IMR-90 (cell line): Measurements from ENCODE around the gene SYT6. TPM values are rescaled to one million over a fixed set of nuclear protein-coding genes. Genes with fewer than 3 reads are reported as not detected.

Experiments
- ATAC-seq: fragments of 200-7000 bp; cut with Tn5 transposase; 2 replicates; pipeline ENCODE4 v1.9.1; 2020; ENCODE audit warnings: low read depth, mild to moderate bottlenecking, moderate library complexity
- BruUV-seq: library from RNA; stranded (reverse); fragments of 400-500 nt; replicated peaks from 2 replicates; lab custom pipeline; 2021; lab: Mats Ljungman, UMichigan
- CTCF ChIA-PET: fragments of 300-600 bp; formaldehyde crosslinking; extraction: SDS; loops from one replicate; lab custom pipeline; 2021; ENCODE audit warnings: antibody characterized with exemption; lab: Yijun Ruan, JAX
- POLR2A ChIA-PET: fragments of 300-600 bp; sonication (Branson Sonifier 250); formaldehyde crosslinking; loops from one replicate; lab custom pipeline; 2022; ENCODE audit warnings: antibody characterized with exemption; ENCODE audit not compliant: unreplicated experiment; lab: Charles Lee
- DNase-seq: peaks from one replicate; pipeline ENCODE4 v3.0.0; 2013
- H2AFZ ChIP-seq: replicated peaks from 2 replicates; pipeline ENCODE3; 2013; ENCODE audit warnings: low read length, mild to moderate bottlenecking; ENCODE audit not compliant: poor library complexity
- H2AK5ac ChIP-seq: 2 replicates; pipeline ENCODE4 v1.6.1; 2013; ENCODE audit warnings: low read depth, low read length, inconsistent platforms
- H2AK9ac ChIP-seq: replicated peaks from 2 replicates; pipeline ENCODE3; 2013; ENCODE audit warnings: mild to moderate bottlenecking, low read depth, low read length, moderate library complexity; ENCODE audit not compliant: poor library complexity
- H2BK120ac ChIP-seq: 2 replicates; pipeline ENCODE4 v1.6.1; 2013; ENCODE audit warnings: low read depth, low read length, inconsistent platforms
- H2BK15ac ChIP-seq: 3 replicates; pipeline ENCODE4 v1.6.1; 2013; ENCODE audit warnings: low read depth, low read length, inconsistent platforms
- H2BK20ac ChIP-seq: 2 replicates; pipeline ENCODE4 v1.6.1; 2013; ENCODE audit warnings: low read depth, mild to moderate bottlenecking, inconsistent platforms, low read length, moderate library complexity
- H2BK5ac ChIP-seq: 2 replicates; pipeline ENCODE4 v1.6.1; 2013; ENCODE audit warnings: mild to moderate bottlenecking, low read depth, low read length, inconsistent platforms; ENCODE audit not compliant: poor library complexity, severe bottlenecking
- H3K14ac ChIP-seq: replicated peaks from 2 replicates; pipeline ENCODE4 v1.6.1; 2013; ENCODE audit warnings: low read depth, low read length, inconsistent platforms
- H3K18ac ChIP-seq: 2 replicates; pipeline ENCODE4 v1.6.1; 2013; ENCODE audit warnings: low read depth, low read length, control low read depth
- H3K23ac ChIP-seq: 2 replicates; pipeline ENCODE4 v1.6.1; 2013; ENCODE audit warnings: low read depth, low read length, inconsistent platforms
- H3K27ac ChIP-seq: 2 replicates; pipeline ENCODE4 v1.5.1; 2013; ENCODE audit warnings: mild to moderate bottlenecking, control low read depth, low read length; ENCODE audit not compliant: insufficient read depth
- H3K27me3 ChIP-seq: 2 replicates; pipeline ENCODE4 v1.6.1; 2013; ENCODE audit warnings: low read length; ENCODE audit not compliant: control insufficient read depth, insufficient read depth
- H3K36me3 ChIP-seq: 2 replicates; pipeline ENCODE4 v1.6.1; 2013; ENCODE audit warnings: low read length, mixed read lengths; ENCODE audit not compliant: control insufficient read depth, insufficient read depth
- H3K4ac ChIP-seq: 2 replicates; pipeline ENCODE4 v1.6.1; 2013; ENCODE audit warnings: low read depth, low read length, inconsistent platforms
- H3K4me1 ChIP-seq: 2 replicates; pipeline ENCODE4 v1.6.1; 2013; ENCODE audit warnings: low read length, mixed read lengths; ENCODE audit not compliant: control insufficient read depth, insufficient read depth
- H3K4me2 ChIP-seq: 2 replicates; pipeline ENCODE4 v1.6.1; 2013; ENCODE audit warnings: low read depth, mild to moderate bottlenecking, control low read depth, low read length, moderate library complexity
- H3K4me3 ChIP-seq: 2 replicates; pipeline ENCODE4 v1.5.1; 2013; ENCODE audit warnings: low read depth, mild to moderate bottlenecking, control low read depth, low read length, moderate library complexity; ENCODE audit not compliant: insufficient read depth
- H3K56ac ChIP-seq: 2 replicates; pipeline ENCODE4 v1.6.1; 2013; ENCODE audit warnings: low read length, inconsistent platforms; ENCODE audit not compliant: insufficient read depth; ENCODE audit errors: extremely low read depth
- H3K79me1 ChIP-seq, 2 experiments: 2 replicates each; pipeline ENCODE4 v1.6.1; 2013; ENCODE audit warnings: low read length in 2 of 2, inconsistent platforms in 1 of 2, low read depth in 1 of 2
- H3K9ac ChIP-seq: 2 replicates; pipeline ENCODE4 v1.6.1; 2013; ENCODE audit warnings: low read depth, low read length, control low read depth
- H3K9me1 ChIP-seq: 2 replicates; pipeline ENCODE4 v1.6.1; 2013; ENCODE audit warnings: low read length, inconsistent platforms; ENCODE audit not compliant: insufficient read depth
- H3K9me3 ChIP-seq: 2 replicates; pipeline ENCODE4 v1.6.1; 2013; ENCODE audit warnings: low read length; ENCODE audit not compliant: control insufficient read depth, insufficient read depth
- H4K20me1 ChIP-seq: 2 replicates; pipeline ENCODE4 v1.6.1; 2013; ENCODE audit warnings: low read length, inconsistent platforms; ENCODE audit not compliant: insufficient read depth
- H4K5ac ChIP-seq: 2 replicates; pipeline ENCODE4 v1.6.1; 2013; ENCODE audit warnings: mild to moderate bottlenecking, low read depth, low read length, control low read depth
- H4K8ac ChIP-seq, 2 experiments: 2 replicates each; pipeline ENCODE4 v1.6.1; 2013; ENCODE audit warnings: low read depth in 2 of 2, low read length in 2 of 2, control low read depth in 1 of 2, inconsistent platforms in 1 of 2
- H4K91ac ChIP-seq: 2 replicates; pipeline ENCODE4 v1.6.1; 2013; ENCODE audit warnings: low read depth, low read length, inconsistent platforms; ENCODE audit not compliant: insufficient read depth
- BHLHE40 ChIP-seq: fragments of 150-350 bp; IDR thresholded peaks from 2 replicates; pipeline ENCODE4 v1.6.1; 2016; ENCODE audit warnings: mild to moderate bottlenecking, low read depth, low read length
- CEBPB ChIP-seq: IDR thresholded peaks from 2 replicates; pipeline ENCODE4 v1.6.1; 2012; ENCODE audit warnings: low read depth, low read length, improper control_type of control experiment
- CHD1 ChIP-seq: IDR thresholded peaks from 2 replicates; pipeline ENCODE4 v1.6.1; 2012; ENCODE audit warnings: low read depth, low read length, improper control_type of control experiment
- CTCF ChIP-seq: conservative IDR thresholded peaks from 2 replicates; pipeline ENCODE4 v1.5.1; 2012; ENCODE audit warnings: mild to moderate bottlenecking, low read depth, low read length, improper control_type of control experiment
- FOS ChIP-seq: fragments of 150-350 bp; IDR thresholded peaks from 2 replicates; pipeline ENCODE4 v1.6.1; 2016; ENCODE audit warnings: low read depth, low read length
- MAFK ChIP-seq: IDR thresholded peaks from 2 replicates; pipeline ENCODE4 v1.6.1; 2012; ENCODE audit warnings: low read depth, low read length, improper control_type of control experiment
- MAZ ChIP-seq: IDR thresholded peaks from 2 replicates; pipeline ENCODE4 v1.6.1; 2012; ENCODE audit warnings: low read depth, mild to moderate bottlenecking, low read length, improper control_type of control experiment, moderate library complexity, borderline replicate concordance
- MXI1 ChIP-seq: IDR thresholded peaks from 2 replicates; pipeline ENCODE4 v1.6.1; 2012; ENCODE audit warnings: low read depth, mild to moderate bottlenecking, low read length, moderate library complexity, borderline replicate concordance
- NFE2L2 ChIP-seq: fragments of 150-350 bp; IDR thresholded peaks from 2 replicates; pipeline ENCODE4 v1.6.1; 2016; ENCODE audit warnings: low read depth, mild to moderate bottlenecking, low read length
- POLR2A ChIP-seq: IDR thresholded peaks from 2 replicates; pipeline ENCODE4 v1.6.1; 2012; ENCODE audit warnings: mild to moderate bottlenecking, low read depth, low read length
- RAD21 ChIP-seq: IDR thresholded peaks from 2 replicates; pipeline ENCODE4 v1.6.1; 2012; ENCODE audit warnings: low read length, improper control_type of control experiment
- RCOR1 ChIP-seq: IDR thresholded peaks from 2 replicates; pipeline ENCODE4 v1.6.1; 2012; ENCODE audit warnings: mild to moderate bottlenecking, low read length, improper control_type of control experiment; ENCODE audit not compliant: insufficient replicate concordance
- RFX5 ChIP-seq: IDR thresholded peaks from 2 replicates; pipeline ENCODE4 v1.8.0; 2012; ENCODE audit warnings: low read depth, mild to moderate bottlenecking, low read length, moderate library complexity
- SMC3 ChIP-seq: fragments of 150-350 bp; IDR thresholded peaks from 2 replicates; pipeline ENCODE4 v1.6.1; 2016; ENCODE audit warnings: low read depth, mild to moderate bottlenecking, antibody characterized with exemption, low read length, moderate library complexity
- WGBS, 2 experiments: methylation state at CpG; one replicate each; pipeline versions ENCODE4 v1.1.5 to v1.1.7; 2013; ENCODE audit warnings: missing lambda C conversion rate in 2 of 2; ENCODE audit not compliant: insufficient read length in 1 of 2; ENCODE audit errors: extremely low coverage in 2 of 2; 5-methylcytosine and 5-hydroxymethylcytosine counted together
- dilution Hi-C: fragments of 300-500 bp; cut with HindIII; formaldehyde crosslinking; loops from one replicate; pipeline ENCODE4 v1.14.3; 2018; ENCODE audit warnings: low sequenced_read_pairs; ENCODE audit not compliant: unreplicated experiment
- in situ Hi-C: fragments of 300-500 bp; cut with MboI; formaldehyde crosslinking; loops from 3 replicates; pipeline ENCODE4 v1.14.3; 2019; ENCODE audit warnings: low sequenced_read_pairs, inconsistent platforms, mixed read lengths
- intact Hi-C: fragments of 100-400 bp; cut with micrococcal nuclease; formaldehyde crosslinking; loops from 2 replicates; pipeline ENCODE4 v1.10.0; 2022
- polyA plus RNA-seq, 3 experiments: library from polyadenylated mRNA; depleted of rRNA; stranded (reverse); fragments of >200 nt; gene quantifications; 2 replicates each; pipeline ENCODE4 v1.2.3, GENCODE V29; 2012; ENCODE audit warnings: low replicate concordance in 1 of 3
- total RNA-seq: library from RNA; depleted of rRNA; stranded (reverse); fragments of >200 nt; gene quantifications from 2 replicates; pipeline ENCODE4 v1.2.3, GENCODE V29; 2012
- TF ChIP-seq, protein P1 (sequence below): fragments of 150-350 bp; IDR thresholded peaks from 2 replicates; pipeline ENCODE4 v1.6.1; 2016; ENCODE audit warnings: low read depth, mild to moderate bottlenecking, low read length, moderate library complexity, borderline replicate concordance
- TF ChIP-seq, protein P2 (sequence below): fragments of 150-350 bp; IDR thresholded peaks from 2 replicates; pipeline ENCODE4 v1.6.1; 2017; ENCODE audit warnings: mild to moderate bottlenecking, antibody characterized with exemption, low read length, low read depth

The SYT6 gene
- total and polyA plus RNA-seq, 2 of the 4 experiments (the other 2 are of a cell fraction), result not detected

GRCh38 chr1:114043548-114043947 is 110.1 kb downstream of the SYT6 start:
- Histone ChIP-seq H3K4me2 (no peak overlapping the region), H3K9ac (no peak overlapping the region), H3K79me1 (no peaks in the 10 kb centered on the region), H3K27me3 (peaks cover 24% of the 10 kb centered on the region), H3K4me1 (no peaks in the 10 kb centered on the region), H3K9me3 (no peaks in the 10 kb centered on the region), H2AK5ac (no peak overlapping the region), H4K8ac (no peak overlapping the region), H2AK9ac (no peak overlapping the region), H2BK15ac (no peak overlapping the region), H3K4me3 (no peak overlapping the region), H3K23ac (no peak overlapping the region), H4K91ac (no peak overlapping the region), H2BK5ac (no peak overlapping the region), H4K20me1 (no peaks in the 10 kb centered on the region), H3K14ac (no peak overlapping the region), H3K27ac (no peak overlapping the region), H2AFZ (no peak overlapping the region), H3K56ac (no peak overlapping the region), H3K4ac (no peak overlapping the region), H4K5ac (no peak overlapping the region), H2BK20ac (no peak overlapping the region), H3K9me1 (no peaks in the 10 kb centered on the region), H3K18ac (no peak overlapping the region), H2BK120ac (no peak overlapping the region), H3K36me3 (no peaks in the 10 kb centered on the region)
- DNase-seq (no peak), ATAC-seq (no peak)
- dilution Hi-C loops, result no loop called here
- no peak for TF ChIP-seq POLR2A
- TF ChIP-seq, protein P1, sequence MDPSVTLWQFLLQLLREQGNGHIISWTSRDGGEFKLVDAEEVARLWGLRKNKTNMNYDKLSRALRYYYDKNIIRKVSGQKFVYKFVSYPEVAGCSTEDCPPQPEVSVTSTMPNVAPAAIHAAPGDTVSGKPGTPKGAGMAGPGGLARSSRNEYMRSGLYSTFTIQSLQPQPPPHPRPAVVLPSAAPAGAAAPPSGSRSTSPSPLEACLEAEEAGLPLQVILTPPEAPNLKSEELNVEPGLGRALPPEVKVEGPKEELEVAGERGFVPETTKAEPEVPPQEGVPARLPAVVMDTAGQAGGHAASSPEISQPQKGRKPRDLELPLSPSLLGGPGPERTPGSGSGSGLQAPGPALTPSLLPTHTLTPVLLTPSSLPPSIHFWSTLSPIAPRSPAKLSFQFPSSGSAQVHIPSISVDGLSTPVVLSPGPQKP, result no peak
- TF ChIP-seq MXI1, result no peak
- no peak for TF ChIP-seq SMC3
- no peak for TF ChIP-seq RAD21
- TF ChIP-seq CEBPB, result no peak
- TF ChIP-seq MAFK, result no peak
- no peak for TF ChIP-seq RCOR1
- TF ChIP-seq, protein P2, sequence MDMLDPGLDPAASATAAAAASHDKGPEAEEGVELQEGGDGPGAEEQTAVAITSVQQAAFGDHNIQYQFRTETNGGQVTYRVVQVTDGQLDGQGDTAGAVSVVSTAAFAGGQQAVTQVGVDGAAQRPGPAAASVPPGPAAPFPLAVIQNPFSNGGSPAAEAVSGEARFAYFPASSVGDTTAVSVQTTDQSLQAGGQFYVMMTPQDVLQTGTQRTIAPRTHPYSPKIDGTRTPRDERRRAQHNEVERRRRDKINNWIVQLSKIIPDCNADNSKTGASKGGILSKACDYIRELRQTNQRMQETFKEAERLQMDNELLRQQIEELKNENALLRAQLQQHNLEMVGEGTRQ, result no peak
- TF ChIP-seq BHLHE40, result no peak
- TF ChIP-seq NFE2L2, result no peak
- no peak for TF ChIP-seq FOS
- no peak for TF ChIP-seq RFX5
- no peak for TF ChIP-seq MAZ
- no peak for TF ChIP-seq CTCF
- TF ChIP-seq CHD1, result no peak
- no TSS peak for BruUV-seq
- in situ Hi-C loops, result no loop called here
- POLR2A ChIA-PET, result no interaction called here
- intact Hi-C loops, result no loop called here
- 0% methylated on average over 1 of the region's 5 CpGs; no CpG with 5 or more reads in 1 of the 2 experiments for WGBS, 2 experiments
- CTCF ChIA-PET, result no interaction called here
